CD4-positive, alpha-beta T cell treated with Interleukin-4 for 4 hours (primary cell): Measurements from ENCODE around the gene CCNA2.

ENCODE experiments used
- DNase-seq: peaks from one replicate; pipeline ENCODE4 v3.0.0-alpha.2; 2020

Gene CCNA2

GRCh38 chr4:121800961-121801714, 22.5 kb downstream of the CCNA2 start, which contains the start of gene EXOSC9:
Gene EXOSC9 (plus strand): TSS chr4:121801323. CDS start chr4:121801425, 102 bp downstream.
- peak; percentile 94 for DNase-seq

- no peak for DNase-seq
These were observed 23.1 kb downstream of the CCNA2 start for GRCh38 chr4:121800638-121800960.

GRCh38 chr4:121799867-121800501, 23.7 kb downstream of the CCNA2 start:
- no peak for DNase-seq

DNA sequence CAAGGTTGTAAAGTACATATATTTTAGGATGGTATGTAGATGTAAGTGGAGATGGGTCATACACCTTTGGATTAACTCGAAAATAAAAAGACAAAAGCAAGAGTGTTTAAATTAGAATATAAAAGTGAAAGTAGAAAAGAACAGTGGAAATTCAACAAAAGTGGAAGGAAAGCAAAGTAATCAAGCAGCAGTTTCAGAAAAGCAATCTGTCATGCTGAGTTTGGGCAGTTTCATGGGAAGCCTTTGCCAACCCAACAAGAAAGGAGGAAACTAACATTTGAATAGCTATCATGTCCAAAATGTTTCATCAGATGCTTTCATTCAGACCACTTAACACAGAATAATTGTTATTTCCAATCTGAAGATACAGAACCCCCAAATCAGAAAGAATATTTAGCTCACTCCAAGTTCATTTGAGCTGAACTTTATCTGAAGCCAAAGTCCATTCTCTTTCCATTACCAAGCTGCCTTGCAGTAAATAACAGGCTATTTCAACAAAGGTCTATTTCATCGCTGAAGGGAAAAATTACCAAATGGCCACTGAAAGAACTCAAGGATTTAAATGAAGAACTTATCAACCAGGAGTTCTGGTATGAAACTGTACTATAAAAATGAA, 24.4 kb downstream of the CCNA2 start:
- DNase-seq = no peak

DNA sequence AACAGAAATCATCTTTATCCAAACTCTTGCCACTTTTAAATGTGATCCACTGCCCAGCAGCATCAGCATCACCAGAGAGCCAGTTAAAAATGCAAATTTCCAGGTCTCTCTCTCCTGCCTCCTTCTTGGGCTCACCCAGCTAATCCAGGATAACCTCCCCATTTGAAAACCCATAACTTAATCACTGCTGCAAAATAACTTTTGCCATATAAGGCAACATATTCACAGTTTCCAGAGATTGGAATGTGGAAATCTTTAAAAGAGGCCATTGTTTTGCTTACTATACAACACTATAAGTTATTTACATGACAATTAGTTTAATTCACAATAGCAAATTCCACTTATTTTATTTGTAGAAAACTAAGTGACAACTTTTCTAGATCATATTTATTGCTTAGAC, 27.4 kb downstream of the CCNA2 start:
- DNase-seq = no peak

DNA sequence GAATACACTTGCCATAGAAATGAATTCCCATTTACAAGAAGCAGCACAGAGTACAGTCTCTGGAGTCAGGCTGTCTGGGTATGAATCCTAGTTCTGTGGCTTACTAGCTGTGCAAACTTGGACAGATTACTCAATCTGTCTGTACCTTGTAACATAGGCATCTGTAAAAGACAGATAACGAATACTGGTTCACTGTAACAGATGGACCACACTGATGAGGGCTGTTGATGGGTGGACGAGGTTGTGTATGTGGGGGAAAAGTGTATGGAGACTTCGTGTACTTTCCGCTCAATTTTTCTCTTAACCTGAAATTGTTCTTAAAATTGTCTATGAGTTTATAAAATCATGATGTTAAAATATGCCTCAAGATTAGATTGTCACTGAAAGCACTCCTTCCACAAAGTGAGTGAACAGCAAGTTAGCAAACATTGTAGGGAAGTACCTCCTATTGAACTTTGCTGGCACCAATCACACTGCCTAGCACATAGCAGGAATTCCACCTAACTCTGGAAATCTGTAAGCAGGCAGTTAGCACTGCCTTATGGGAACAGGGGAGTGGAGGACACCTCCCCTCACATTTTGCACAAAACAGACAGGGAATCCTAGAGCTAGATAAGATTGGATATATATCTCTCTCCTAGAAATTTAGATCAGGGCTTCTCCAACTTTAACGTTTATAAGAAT, 29.0 kb downstream of the CCNA2 start:
- DNase-seq = no peak

DNA sequence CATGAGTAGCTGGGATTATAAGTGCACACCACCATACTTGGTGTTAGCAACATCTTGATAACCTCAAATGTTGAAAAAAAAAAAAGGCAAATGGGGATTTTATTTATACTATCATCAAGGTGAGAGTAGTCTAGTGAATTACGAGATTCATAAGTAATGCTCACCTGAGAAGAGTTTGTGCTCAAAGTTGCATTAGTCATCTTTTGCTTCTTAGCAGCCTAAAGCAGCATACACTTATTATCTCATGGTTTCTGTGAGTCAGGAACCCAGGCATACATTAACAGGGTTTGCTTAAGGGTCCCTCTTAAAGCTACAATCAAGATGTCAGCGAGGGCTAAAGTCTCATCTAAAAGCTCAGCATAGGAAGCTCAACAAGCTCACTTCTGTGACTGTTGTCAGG, 30.7 kb downstream of the CCNA2 start:
- DNase-seq = no peak

DNA sequence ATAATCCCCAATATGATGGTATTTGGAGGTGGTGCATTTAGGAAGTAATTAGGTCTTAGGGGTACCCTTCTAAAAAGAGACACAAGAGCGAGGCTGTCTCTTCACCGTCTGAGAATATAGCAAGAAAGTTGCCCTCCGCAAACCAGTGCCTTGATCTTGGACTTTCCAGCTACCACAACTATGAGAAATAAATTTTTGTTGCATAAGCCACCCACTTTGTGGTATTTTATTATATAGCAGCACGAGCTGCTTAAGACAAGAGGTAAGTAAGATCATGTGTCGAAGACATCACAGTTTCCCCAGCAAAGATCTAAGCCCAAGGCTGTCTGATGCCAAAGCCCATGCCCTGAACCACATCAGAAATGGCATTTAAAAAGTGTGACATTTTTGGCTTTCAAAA, 32.2 kb downstream of the CCNA2 start:
- no peak for DNase-seq

DNA sequence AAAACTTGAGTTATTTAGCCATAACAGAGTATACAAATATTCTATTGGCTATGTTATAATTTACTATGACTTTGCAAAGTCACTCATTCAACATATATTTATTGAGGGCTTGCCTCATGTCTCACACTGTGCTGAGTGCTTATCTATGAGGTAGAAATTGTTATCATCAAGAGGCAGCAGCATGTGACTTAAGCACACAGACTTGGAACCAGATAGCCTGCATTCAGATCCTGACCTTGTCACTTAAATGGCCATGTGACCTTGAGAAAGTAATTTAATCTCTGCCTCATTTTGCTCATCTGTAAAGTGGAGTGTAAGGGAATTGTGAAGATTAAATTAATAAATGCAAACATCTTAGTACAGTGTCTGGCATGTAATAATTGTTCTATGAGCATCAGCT, 32.7 kb downstream of the CCNA2 start:
- DNase-seq = no peak

DNA sequence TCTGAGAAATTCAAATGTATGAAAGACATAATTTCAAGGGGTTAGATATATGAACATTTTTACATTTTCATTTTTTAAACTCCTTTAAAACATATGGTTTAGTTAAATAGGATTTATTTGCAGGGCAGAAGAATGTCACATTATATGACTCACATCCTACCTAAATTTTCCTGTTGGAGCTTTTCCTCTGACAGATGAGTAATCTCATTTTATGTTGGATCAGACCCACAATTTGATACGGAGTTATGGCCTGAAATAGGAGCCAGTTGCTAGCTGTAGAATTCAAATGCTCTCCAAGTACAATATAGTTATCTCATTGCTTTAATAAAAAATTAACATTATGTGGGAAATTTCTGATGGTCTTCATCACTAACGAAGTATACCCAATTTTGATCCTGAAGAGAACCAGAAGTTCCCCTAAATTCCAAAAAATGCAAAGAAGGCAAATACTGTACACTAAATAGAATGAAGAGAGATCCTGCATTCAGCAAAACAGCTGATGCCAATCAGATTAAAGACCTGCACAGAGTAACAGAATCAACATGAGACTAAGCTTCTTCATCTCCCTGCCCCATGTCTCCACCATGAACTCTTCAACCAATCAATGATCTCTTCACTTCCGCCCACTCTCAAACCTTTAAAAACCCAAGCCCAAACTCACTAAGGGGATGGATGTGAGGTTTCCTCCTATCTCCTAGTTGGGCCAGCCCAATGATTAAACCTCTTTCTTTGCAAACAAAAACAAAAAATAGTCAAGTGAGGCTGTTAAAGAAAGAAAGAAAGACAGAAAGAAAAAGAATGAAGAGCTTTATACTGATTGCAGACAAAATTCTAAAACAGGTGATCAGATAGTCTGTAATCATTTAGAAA, 33.5 kb downstream of the CCNA2 start:
- no peak for DNase-seq

GRCh38 chr4:121789455-121789854, 34.2 kb downstream of the CCNA2 start:
- DNase-seq = no peak

DNA sequence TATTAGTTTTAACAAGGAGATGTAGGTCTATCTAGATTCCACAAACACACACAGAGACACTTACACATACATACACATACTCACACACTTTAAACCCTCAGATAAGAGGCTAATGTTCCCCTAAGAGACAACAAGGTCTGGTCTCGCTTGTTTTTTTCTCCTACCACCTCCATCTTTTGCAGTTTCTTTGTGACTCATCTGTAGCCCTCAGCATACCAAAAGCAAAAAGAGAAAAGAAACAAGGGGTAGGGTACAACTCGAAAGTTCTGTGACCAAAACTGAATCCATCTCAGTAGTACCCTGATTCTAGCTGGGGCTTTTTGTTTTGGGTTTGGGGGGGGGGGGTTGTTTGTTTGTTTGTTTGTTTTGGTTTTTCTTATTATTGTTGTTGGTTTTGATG, 34.8 kb downstream of the CCNA2 start:
- DNase-seq = no peak

DNA sequence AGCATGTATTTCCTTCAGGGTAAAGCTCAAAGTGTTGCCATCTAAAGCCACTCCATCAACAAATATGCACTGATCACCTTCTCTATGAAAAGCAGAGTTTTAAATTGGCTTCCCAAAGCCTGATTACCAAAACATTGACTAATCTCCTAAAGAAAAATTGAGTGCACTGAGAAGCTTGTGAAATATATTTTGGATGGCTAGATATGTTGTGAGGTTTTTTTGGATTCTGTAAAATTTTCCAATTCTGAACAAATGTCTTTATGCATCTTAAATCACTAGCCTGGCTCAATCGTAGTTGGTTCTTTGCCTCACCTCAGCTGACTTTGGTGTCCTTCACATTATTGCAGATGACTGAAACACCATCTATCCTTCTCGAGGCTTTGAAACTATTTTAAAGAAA, 37.5 kb downstream of the CCNA2 start:
- DNase-seq = no peak

DNA sequence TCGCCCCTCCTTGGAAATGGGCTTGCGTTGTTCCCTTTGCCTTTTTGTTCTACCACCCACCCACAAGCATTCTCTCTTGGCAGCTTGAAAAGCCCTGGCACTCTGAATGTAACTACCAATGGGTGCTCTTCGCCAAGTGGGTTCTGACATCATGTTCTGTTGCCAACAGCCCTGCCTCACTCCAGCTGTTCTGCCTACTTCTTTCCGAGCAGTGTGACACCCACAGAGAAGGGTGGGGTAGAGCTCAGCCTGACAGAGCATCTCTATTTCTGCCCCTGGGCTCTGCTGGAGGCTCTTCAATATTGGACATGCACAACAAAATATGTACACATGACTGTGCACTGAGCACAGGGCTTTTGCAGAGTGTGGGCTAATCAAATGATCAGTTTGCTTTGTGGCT, 38.2 kb downstream of the CCNA2 start:
- no peak for DNase-seq

DNA sequence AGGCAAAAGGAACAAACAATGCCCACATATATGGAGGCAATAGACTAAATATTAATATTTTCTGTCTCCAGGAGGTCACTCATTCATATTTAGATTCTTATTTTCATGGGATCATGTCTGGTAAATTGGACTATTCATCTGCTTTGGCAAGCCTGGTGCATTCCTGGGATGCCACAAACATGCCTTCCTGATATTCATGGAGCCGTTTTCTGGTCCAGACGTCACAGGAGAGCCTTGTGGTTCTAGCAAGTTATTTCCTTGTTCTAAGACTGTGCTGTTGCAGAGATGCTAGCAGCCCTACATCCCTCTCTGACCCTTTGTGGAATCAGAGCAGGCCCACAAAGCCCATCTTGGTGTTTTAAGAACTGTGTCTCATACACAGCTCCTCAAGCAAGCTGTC, 38.7 kb downstream of the CCNA2 start:
- DNase-seq = no peak

DNA sequence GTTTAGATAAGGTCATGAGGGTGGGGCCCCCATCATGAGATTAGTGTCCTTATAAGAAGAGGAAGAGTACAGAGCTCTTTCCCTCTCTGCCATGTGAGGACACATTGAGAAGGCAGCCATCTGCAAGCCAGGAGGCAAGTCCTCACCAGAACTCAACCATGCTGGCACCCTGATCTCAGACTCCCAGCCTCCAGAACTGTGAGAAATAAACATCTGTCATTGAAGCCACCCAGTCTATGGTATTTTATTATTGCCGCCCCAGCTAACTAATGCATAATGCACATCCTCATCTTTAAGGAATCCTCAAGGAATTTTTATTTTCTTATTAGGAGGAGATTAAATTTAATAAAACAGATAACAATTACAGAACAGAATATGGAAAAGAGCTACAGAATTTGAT, 39.3 kb downstream of the CCNA2 start:
- DNase-seq = no peak

DNA sequence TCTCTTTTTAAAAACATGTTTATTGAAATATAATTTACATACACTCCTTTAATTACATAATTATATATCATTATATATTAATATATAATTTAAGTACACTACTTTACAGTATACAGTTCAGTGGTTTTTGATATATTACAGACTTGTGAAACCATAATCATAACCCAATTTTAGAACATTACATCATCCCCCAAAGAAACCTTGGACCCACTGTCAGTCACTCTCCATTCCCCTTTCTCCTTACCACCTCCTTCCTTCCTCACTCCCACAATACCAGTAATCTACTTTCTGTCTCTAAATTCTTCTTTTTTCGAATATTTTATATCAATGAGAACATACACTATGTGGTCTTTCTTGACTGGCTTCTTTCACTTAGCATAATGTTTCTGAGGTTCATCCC, 40.5 kb downstream of the CCNA2 start:
- DNase-seq = no peak

DNA sequence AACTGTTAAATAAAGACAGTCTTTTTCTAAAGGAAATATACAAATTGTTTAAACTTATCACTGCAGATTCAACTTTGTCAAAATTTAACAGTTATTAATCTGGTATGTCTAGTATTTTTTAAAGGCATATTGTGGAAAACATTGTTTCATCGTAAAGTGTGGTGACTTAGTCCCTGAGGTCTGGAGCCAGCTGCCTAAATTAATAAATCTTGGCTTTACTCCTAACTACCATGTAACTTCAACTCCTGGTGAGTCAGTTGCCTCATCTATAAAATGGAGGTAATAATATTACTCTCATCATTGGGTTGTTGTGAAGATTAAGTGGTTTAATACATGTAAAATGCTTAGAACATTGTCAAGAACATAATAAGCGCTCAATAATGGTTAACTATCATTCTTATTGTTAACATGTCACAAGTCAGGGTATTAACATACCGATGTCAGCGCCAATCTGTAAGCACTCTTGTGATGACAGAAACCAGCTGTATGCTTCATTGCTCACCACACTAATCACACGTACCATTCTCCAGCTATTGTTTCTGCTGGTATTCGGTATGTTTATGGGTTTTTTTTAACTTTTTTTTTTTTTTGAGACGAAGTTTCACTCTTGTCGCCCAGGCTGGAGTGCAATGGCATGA, 44.6 kb downstream of the CCNA2 start:
- no peak for DNase-seq

GRCh38 chr4:121777625-121778024, 46.1 kb downstream of the CCNA2 start:
- no peak for DNase-seq

GRCh38 chr4:121776610-121777401, 46.9 kb downstream of the CCNA2 start:
- DNase-seq = no peak

DNA sequence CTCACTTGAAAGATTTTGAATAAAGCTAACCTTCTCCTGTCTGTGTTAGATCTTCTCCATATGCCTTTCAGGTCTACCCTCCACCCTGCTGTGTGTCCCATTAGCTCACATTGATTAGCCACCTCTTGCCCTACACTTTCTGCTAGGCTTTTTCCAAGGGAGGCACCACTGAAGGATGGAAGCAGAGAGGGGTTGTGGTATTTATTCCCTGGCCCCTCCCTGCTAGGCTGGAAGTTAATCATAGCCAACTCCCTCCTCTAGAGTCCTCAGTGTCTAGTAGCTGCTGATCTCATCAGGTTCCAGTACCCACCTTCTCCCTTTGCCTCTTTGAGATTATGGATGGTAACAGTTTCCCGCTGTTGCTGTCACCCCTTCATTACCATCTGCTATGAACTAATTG, 49.8 kb downstream of the CCNA2 start:
- DNase-seq = no peak

GRCh38 chr4:121771869-121772268, 51.8 kb downstream of the CCNA2 start:
- no peak for DNase-seq
